NCI-H226 (cell line): ENCODE results near the gene EIPR1.

ENCODE experiments used
- DNase-seq: peaks from one replicate; pipeline ENCODE4 v3.0.0-alpha.2; 2015

The EIPR1 gene

GRCh38 chr2:3321825-3322224 is 55.8 kb downstream of the EIPR1 start:
- DNase-seq, result no peak

GRCh38 chr2:3320910-3321605 is 56.6 kb downstream of the EIPR1 start:
- no peak for DNase-seq

GRCh38 chr2:3319745-3320566 is 57.7 kb downstream of the EIPR1 start:
- no peak for DNase-seq

GRCh38 chr2:3319134-3319533 is 58.5 kb downstream of the EIPR1 start:
- no peak for DNase-seq

GRCh38 chr2:3317871-3318590 is 59.6 kb downstream of the EIPR1 start:
- no peak for DNase-seq

- DNase-seq, result no peak
These were observed 60.3 kb downstream of the EIPR1 start for GRCh38 chr2:3317277-3317685.

- DNase-seq, result no peak
These were observed 61.0 kb downstream of the EIPR1 start for GRCh38 chr2:3316456-3317276.

GRCh38 chr2:3314626-3315025 is 63.0 kb downstream of the EIPR1 start:
- no peak for DNase-seq

GRCh38 chr2:3313781-3314375 is 63.7 kb downstream of the EIPR1 start:
- no peak for DNase-seq

GRCh38 chr2:3312576-3313345 is 64.9 kb downstream of the EIPR1 start:
- DNase-seq, result no peak

- no peak for DNase-seq
These were observed 66.0 kb downstream of the EIPR1 start for GRCh38 chr2:3311601-3312000.

- DNase-seq, result no peak
These were observed 67.9 kb downstream of the EIPR1 start for GRCh38 chr2:3309496-3310355.

- no peak for DNase-seq
These were observed 69.7 kb downstream of the EIPR1 start for GRCh38 chr2:3307901-3308300.

GRCh38 chr2:3307236-3307635 is 70.4 kb downstream of the EIPR1 start:
- DNase-seq, result no peak

GRCh38 chr2:3305952-3306351 is 71.7 kb downstream of the EIPR1 start:
- DNase-seq, result no peak

GRCh38 chr2:3305431-3305830 is 72.2 kb downstream of the EIPR1 start:
- no peak for DNase-seq

- DNase-seq, result peak; percentile 69
These were observed 73.8 kb downstream of the EIPR1 start for GRCh38 chr2:3303583-3304406.

GRCh38 chr2:3302751-3303582 is 74.7 kb downstream of the EIPR1 start:
- DNase-seq, result no peak

- no peak for DNase-seq
These were observed 75.2 kb downstream of the EIPR1 start for GRCh38 chr2:3302421-3302750.
